KOPT-K1 (cell line): ENCODE measurements around the gene POP7.
"Not testable (repeated sequence)": the region's sequence is repeated elsewhere in the genome, so short reads cannot be mapped to it uniquely, and the experiment has no call there.

Source experiments
- H3K27ac ChIP-seq: fragments of 200-600 bp; sonication (generic); 2 replicates; pipeline ENCODE4 v1.5.1; 2016; ENCODE audit warnings: antibody characterized with exemption, mild to moderate bottlenecking, low read depth, low read length; ENCODE audit not compliant: poor library complexity, severe bottlenecking
- H3K36me3 ChIP-seq: fragments of 200-600 bp; sonication (generic); 2 replicates; pipeline ENCODE4 v1.5.1; 2017; ENCODE audit warnings: antibody characterized with exemption, mild to moderate bottlenecking, low read length, moderate library complexity; ENCODE audit not compliant: insufficient read depth
- H3K9me3 ChIP-seq: fragments of 200-600 bp; sonication (generic); 2 replicates; pipeline ENCODE4 v1.5.1; 2017; ENCODE audit warnings: antibody characterized with exemption, low read length, mild to moderate bottlenecking; ENCODE audit not compliant: insufficient read depth, poor library complexity, severe bottlenecking

Gene POP7

DNA sequence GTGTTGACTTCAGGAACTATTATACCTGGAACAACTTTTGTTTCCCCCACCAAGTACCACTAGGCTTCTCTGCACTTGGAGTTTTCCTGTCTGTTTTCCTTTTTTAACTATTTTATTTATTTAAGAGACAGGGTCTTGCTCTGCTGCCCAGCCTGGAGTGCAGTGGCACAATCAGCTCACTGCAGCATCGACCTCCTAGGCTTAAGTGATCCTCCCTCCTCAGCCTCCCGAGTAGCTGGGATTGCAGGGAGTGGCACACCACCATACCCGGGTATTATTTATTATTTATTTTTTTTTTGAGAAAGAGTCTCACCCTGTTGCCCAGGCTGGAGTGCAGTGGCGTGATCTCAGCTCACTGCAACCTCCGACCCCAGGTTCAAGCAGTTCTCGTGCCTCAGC is 9.8 kb upstream of the POP7 start:
- no peak overlapping the region for H3K27ac ChIP-seq
- H3K36me3 ChIP-seq = peaks cover 1% of the 10 kb centered on the region; the same call in 1 of the 2 replicates
- H3K9me3 ChIP-seq = no peaks in the 10 kb centered on the region

DNA sequence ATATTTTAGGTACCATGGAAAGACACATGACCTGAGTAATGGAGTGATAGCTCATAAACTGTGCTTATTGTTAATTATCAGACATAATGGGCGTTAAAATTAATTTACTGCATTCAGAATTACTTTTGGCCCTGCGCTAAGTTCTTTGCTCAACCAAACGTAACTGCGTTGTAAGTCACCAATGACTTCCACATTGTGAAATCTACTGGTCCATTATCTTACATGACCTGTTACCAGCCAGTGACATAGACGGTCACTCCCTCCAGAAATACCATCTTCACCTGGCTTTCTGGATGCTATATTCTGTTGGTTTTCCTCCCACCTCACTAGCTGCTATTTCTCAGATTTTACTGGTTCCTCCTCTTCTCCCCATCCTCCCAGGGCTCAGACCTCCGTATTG is 6.9 kb upstream of the POP7 start:
- H3K36me3 ChIP-seq = no peaks in the 10 kb centered on the region
- no peak overlapping the region for H3K27ac ChIP-seq
- H3K9me3 ChIP-seq = no peaks in the 10 kb centered on the region

- not testable (repeated sequence) for H3K36me3 ChIP-seq, H3K27ac ChIP-seq, H3K9me3 ChIP-seq
Measured at GRCh38 chr7:100701089-100701488, 4.8 kb upstream of the POP7 start.

GRCh38 chr7:100705320-100705752 is 585 bp upstream of the POP7 start:
- Histone ChIP-seq H3K36me3 (peaks cover 24% of the 10 kb centered on the region; the same call in 1 of the 2 replicates), H3K27ac (peak overlapping the region; percentile 92), H3K9me3 (no peaks in the 10 kb centered on the region)

- Histone ChIP-seq H3K27ac (peak overlapping the region; percentile 92), H3K36me3 (peaks cover 24% of the 10 kb centered on the region; the same call in 1 of the 2 replicates)
Measured at GRCh38 chr7:100706672-100707311, 871 bp downstream of the POP7 start.

DNA sequence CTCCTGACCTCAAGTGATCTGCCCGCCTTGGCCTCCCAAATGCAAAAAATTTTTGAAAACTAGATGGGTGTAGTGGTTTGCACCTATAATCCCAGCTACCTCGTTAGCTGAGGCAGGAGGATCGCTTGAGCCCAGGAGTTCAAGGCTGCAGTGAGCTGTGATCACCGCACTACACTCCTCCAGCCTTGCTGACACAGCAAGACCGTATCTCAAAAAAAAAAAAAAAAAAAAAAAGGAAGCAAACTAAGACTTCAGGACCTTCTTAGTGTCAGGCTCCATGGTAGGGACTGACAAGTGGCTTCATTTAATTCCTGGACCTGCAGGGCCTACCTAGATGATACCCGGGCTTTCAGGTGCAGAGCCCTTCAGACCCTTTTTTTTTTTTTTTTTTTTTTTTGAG is 2.5 kb downstream of the POP7 start:
- H3K27ac ChIP-seq = no peak overlapping the region
- no peaks in the 10 kb centered on the region for H3K9me3 ChIP-seq

More at GRCh38 chr7:100706672-100707311, 871 bp downstream of the POP7 start:
- H3K9me3 ChIP-seq = no peaks in the 10 kb centered on the region

DNA sequence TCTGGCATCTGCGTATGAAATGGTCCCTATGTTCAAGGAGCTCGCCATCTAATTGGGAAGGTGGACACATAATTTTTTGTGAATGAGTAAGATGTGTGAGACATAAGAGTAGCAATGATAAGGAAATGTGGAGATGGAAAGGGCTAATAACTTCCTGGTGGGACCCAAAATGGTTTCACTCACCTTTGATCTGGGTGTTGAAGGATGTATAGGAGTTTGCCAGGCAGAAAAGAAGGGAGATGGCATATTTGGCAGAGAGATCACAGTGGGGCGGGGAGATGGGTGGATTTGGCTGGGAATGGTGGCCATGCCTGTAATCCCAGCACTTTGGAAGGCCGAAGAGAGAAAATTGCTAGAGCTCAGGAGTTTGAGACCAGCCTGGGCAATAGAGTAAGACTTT is 4.5 kb downstream of the POP7 start:
- peaks cover 24% of the 10 kb centered on the region; the same call in 1 of the 2 replicates for H3K36me3 ChIP-seq
- H3K9me3 ChIP-seq = no peaks in the 10 kb centered on the region
- no peak overlapping the region for H3K27ac ChIP-seq

More for the DNA sequence above, 2.5 kb downstream of the POP7 start:
- H3K36me3 ChIP-seq = peaks cover 24% of the 10 kb centered on the region; the same call in 1 of the 2 replicates

GRCh38 chr7:100711369-100711768 is 5.4 kb downstream of the POP7 start:
- peaks cover 24% of the 10 kb centered on the region; the same call in 1 of the 2 replicates for H3K36me3 ChIP-seq
- H3K27ac ChIP-seq = no peak overlapping the region
- no peaks in the 10 kb centered on the region for H3K9me3 ChIP-seq

- H3K27ac ChIP-seq = no peak overlapping the region
- no peaks in the 10 kb centered on the region for H3K36me3 ChIP-seq
Measured at GRCh38 chr7:100714725-100715124, 8.8 kb downstream of the POP7 start.

GRCh38 chr7:100717073-100717472 is 11.2 kb downstream of the POP7 start:
- H3K36me3 ChIP-seq, H3K27ac ChIP-seq: not testable (repeated sequence)
- peaks cover 23% of the 10 kb centered on the region for H3K9me3 ChIP-seq

More at GRCh38 chr7:100714725-100715124, 8.8 kb downstream of the POP7 start:
- H3K9me3 ChIP-seq = peaks cover 22% of the 10 kb centered on the region

GRCh38 chr7:100719523-100720278 is 13.8 kb downstream of the POP7 start:
- no peak overlapping the region for H3K27ac ChIP-seq
- peaks cover 23% of the 10 kb centered on the region for H3K9me3 ChIP-seq
- H3K36me3 ChIP-seq = no peaks in the 10 kb centered on the region

DNA sequence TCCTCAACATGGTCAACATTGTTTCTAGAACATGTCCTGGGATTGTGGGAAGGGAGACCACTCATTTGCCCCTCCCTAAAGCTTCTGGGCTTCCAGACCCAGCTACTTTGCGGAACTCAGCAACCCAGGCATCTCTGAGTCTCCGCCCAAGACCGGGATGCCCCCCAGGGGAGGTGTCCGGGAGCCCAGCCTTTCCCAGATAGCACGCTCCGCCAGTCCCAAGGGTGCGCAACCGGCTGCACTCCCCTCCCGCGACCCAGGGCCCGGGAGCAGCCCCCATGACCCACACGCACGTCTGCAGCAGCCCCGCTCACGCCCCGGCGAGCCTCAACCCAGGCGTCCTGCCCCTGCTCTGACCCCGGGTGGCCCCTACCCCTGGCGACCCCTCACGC is 14.4 kb downstream of the POP7 start, which contains the start of gene EPO:
Gene EPO, plus strand, starts transcription at position 190 of the 392 bp plus-strand sequence. CDS start 513 bp downstream, outside the sequence.
- Histone ChIP-seq H3K27ac (no peak within 1 kb of the TSS), H3K9me3 (peaks cover 23% of the 10 kb centered on the region), H3K36me3 (no peaks in the 10 kb centered on the region)

DNA sequence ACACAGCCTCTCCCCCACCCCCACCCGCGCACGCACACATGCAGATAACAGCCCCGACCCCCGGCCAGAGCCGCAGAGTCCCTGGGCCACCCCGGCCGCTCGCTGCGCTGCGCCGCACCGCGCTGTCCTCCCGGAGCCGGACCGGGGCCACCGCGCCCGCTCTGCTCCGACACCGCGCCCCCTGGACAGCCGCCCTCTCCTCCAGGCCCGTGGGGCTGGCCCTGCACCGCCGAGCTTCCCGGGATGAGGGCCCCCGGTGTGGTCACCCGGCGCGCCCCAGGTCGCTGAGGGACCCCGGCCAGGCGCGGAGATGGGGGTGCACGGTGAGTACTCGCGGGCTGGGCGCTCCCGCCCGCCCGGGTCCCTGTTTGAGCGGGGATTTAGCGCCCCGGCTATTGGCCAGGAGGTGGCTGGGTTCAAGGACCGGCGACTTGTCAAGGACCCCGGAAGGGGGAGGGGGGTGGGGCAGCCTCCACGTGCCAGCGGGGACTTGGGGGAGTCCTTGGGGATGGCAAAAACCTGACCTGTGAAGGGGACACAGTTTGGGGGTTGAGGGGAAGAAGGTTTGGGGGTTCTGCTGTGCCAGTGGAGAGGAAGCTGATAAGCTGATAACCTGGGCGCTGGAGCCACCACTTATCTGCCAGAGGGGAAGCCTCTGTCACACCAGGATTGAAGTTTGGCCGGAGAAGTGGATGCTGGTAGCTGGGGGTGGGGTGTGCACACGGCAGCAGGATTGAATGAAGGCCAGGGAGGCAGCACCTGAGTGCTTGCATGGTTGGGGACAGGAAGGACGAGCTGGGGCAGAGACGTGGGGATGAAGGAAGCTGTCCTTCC is 15.0 kb downstream of the POP7 start:
- Histone ChIP-seq H3K9me3 (peaks cover 23% of the 10 kb centered on the region), H3K27ac (no peak overlapping the region), H3K36me3 (no peaks in the 10 kb centered on the region)

GRCh38 chr7:100721505-100721812 is 15.5 kb downstream of the POP7 start:
- Histone ChIP-seq H3K9me3 (peaks cover 23% of the 10 kb centered on the region), H3K36me3 (no peaks in the 10 kb centered on the region), H3K27ac (no peak overlapping the region)
